ENCODE measurements around the gene MAGI2.
"Not testable (repeated sequence)": the region's sequence is repeated elsewhere in the genome, so short reads cannot be mapped to it uniquely, and the experiment has no call there.

Gene MAGI2

GRCh38 chr7:78002715-78003114 lies 1450.8 kb downstream of the MAGI2 start:
- no peak for DNase-seq

GRCh38 chr7:78002021-78002420 lies 1451.4 kb downstream of the MAGI2 start:
- DNase-seq: no peak

GRCh38 chr7:77999168-77999567 lies 1454.3 kb downstream of the MAGI2 start:
- DNase-seq: not testable (repeated sequence)

- no peak for DNase-seq
Observed at GRCh38 chr7:77995717-77996116, 1457.8 kb downstream of the MAGI2 start.

GRCh38 chr7:77993838-77994237 lies 1459.6 kb downstream of the MAGI2 start:
- no peak for DNase-seq

- no peak for DNase-seq
Observed at GRCh38 chr7:77991656-77992055, 1461.8 kb downstream of the MAGI2 start.

GRCh38 chr7:77989981-77990566 lies 1463.4 kb downstream of the MAGI2 start:
- DNase-seq: no peak

GRCh38 chr7:77985974-77986339 lies 1467.5 kb downstream of the MAGI2 start:
- DNase-seq: no peak

- no peak for DNase-seq
Observed at GRCh38 chr7:77985232-77985973, 1468.1 kb downstream of the MAGI2 start.

GRCh38 chr7:77983973-77984372 lies 1469.5 kb downstream of the MAGI2 start:
- DNase-seq: no peak

- peak; percentile 16 for DNase-seq
Observed at GRCh38 chr7:77982926-77983550, 1470.4 kb downstream of the MAGI2 start.

- DNase-seq: no peak
Observed at GRCh38 chr7:77980087-77980713, 1473.3 kb downstream of the MAGI2 start.

GRCh38 chr7:77979219-77979618 lies 1474.2 kb downstream of the MAGI2 start:
- peak; percentile 12 for DNase-seq

GRCh38 chr7:77975672-77976480 lies 1477.6 kb downstream of the MAGI2 start:
- DNase-seq: no peak

GRCh38 chr7:77971726-77972125 lies 1481.7 kb downstream of the MAGI2 start:
- no peak for DNase-seq

- no peak for DNase-seq
Observed at GRCh38 chr7:77967429-77967828, 1486.0 kb downstream of the MAGI2 start.
